Measurements from ENCODE around the gene STK40. TPM values are rescaled to one million over a fixed set of nuclear protein-coding genes. Genes with fewer than 3 reads are reported as not detected.

Gene STK40
- total RNA-seq, 4 donors from 2014 or later: 58.7 to 73.1 (median 63.0) TPM

DNA sequence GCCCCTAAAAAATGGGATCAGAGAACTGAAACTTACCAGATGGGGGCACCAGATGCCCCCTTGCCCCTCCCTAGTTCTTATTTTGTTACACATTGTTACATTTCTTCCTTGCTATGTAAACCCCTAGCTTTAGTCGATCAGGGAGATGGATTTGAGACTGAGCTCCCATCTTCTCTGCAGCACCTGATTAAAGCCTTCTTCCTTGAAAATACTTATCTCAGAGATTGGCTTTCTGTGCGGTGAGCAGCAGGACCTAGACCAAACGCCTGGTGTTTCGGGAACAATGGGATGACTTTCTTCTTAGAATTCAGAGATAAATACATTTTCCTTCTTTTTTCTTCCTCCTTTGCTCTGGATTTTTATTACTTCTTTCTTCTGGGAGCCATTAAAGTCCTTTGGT, 28.7 kb upstream of the STK40 start:
- TF ChIP-seq CTCF (IDR thresholded peaks at IDR 0.05) (no peak), POLR2A (IDR thresholded peaks at IDR 0.05) (no peak)
- WGBS, 2 donors: 87% methylated on average over 4 of the region's 4 CpGs
- DNase-seq (ENCODE audit: low spot score in 2 of 2): no peak
- no peak overlapping the region for H3K4me3 ChIP-seq (ENCODE audit: low read depth, poor library complexity, severe bottlenecking)
- intact Hi-C loops (cut with DNase I; ENCODE audit: low total_unique reads): no loop called here

- intact Hi-C loops (cut with DNase I; ENCODE audit: low total_unique reads): no loop called here
- no peak overlapping the region for H3K4me3 ChIP-seq (ENCODE audit: low read depth, poor library complexity, severe bottlenecking)
- WGBS, 2 donors: 58 to 60% methylated on average over 11 of the region's 11 CpGs
- TF ChIP-seq CTCF (IDR thresholded peaks at IDR 0.05) (no peak), POLR2A (IDR thresholded peaks at IDR 0.05) (no peak)
- no peak for DNase-seq (ENCODE audit: low spot score in 2 of 2)
Observed at GRCh38 chr1:36411674-36412648, 26.2 kb upstream of the STK40 start.

- TF ChIP-seq CTCF (IDR thresholded peaks at IDR 0.05): no peak
- TF ChIP-seq POLR2A (IDR thresholded peaks at IDR 0.05): no peak
- H3K4me3 ChIP-seq (ENCODE audit: low read depth, poor library complexity, severe bottlenecking): no peak overlapping the region
- WGBS, 2 donors: 66 to 78% methylated on average over 2 of the region's 2 CpGs
- DNase-seq (ENCODE audit: low spot score in 2 of 2): no peak
- intact Hi-C loops (cut with DNase I; ENCODE audit: low total_unique reads): no loop called here
Observed at GRCh38 chr1:36408479-36408878, 22.8 kb upstream of the STK40 start.

- WGBS, 2 donors: 96 to 100% methylated on average over 1 of the region's 1 CpG
- DNase-seq (ENCODE audit: low spot score in 2 of 2): no peak
- no peak overlapping the region for H3K4me3 ChIP-seq (ENCODE audit: low read depth, poor library complexity, severe bottlenecking)
- intact Hi-C loops (cut with DNase I; ENCODE audit: low total_unique reads): no loop called here
- no peak for TF ChIP-seq POLR2A (IDR thresholded peaks at IDR 0.05)
- no peak for TF ChIP-seq CTCF (IDR thresholded peaks at IDR 0.05)
Observed at GRCh38 chr1:36406440-36406839, 20.7 kb upstream of the STK40 start.

- intact Hi-C loops (cut with DNase I; ENCODE audit: low total_unique reads): no loop called here
- WGBS, 2 donors: 91 to 92% methylated on average over 4 of the region's 4 CpGs
- H3K4me3 ChIP-seq (ENCODE audit: low read depth, poor library complexity, severe bottlenecking): no peak overlapping the region
- DNase-seq (ENCODE audit: low spot score in 2 of 2): no peak
- TF ChIP-seq CTCF (IDR thresholded peaks at IDR 0.05): no peak
- no peak for TF ChIP-seq POLR2A (IDR thresholded peaks at IDR 0.05)
Observed at GRCh38 chr1:36402504-36402890, 16.8 kb upstream of the STK40 start.
